Spleen (tissue), 11 donors: ENCODE data around the gene BABAM1. TPM values are rescaled to one million over a fixed set of nuclear protein-coding genes. Genes with fewer than 3 reads are reported as not detected.

Experiments
- DNase-seq: peaks from one replicate; pipeline ENCODE4 v3.0.0-alpha.2; 2020
- H3K27ac ChIP-seq, 8 donors: fragments of 200-600 bp; sonication (generic) in 7 of 8; 1 replicate in 4 of 8; 2 replicates in 4 of 8; pipeline versions ENCODE4 v1.5.0 to v1.8.0; 2016 to 2021; ENCODE audit warnings: inconsistent platforms in 4 of 8, mild to moderate bottlenecking in 4 of 8, moderate library complexity in 1 of 8
- H3K27me3 ChIP-seq, 7 donors: fragments of 200-600 bp; sonication (generic) in 6 of 7; replicated peaks in 1 of 7; 1 replicate in 4 of 7; 2 replicates in 3 of 7; pipeline versions ENCODE4 v1.5.0 to v1.8.0; 2016 to 2021; ENCODE audit warnings: inconsistent platforms in 3 of 7, mild to moderate bottlenecking in 1 of 7
- H3K36me3 ChIP-seq, 6 donors: fragments of 200-600 bp; sonication (generic) in 5 of 6; 1 replicate in 4 of 6; 2 replicates in 2 of 6; pipeline versions ENCODE4 v1.5.0 to v1.8.0; 2016 to 2021; ENCODE audit warnings: inconsistent platforms in 2 of 6
- H3K4me1 ChIP-seq, 6 donors: fragments of 200-600 bp; sonication (generic) in 5 of 6; 1 replicate in 3 of 6; 2 replicates in 3 of 6; pipeline versions ENCODE4 v1.5.0 to v1.8.0; 2016 to 2021; ENCODE audit warnings: inconsistent platforms in 3 of 6
- H3K4me3 ChIP-seq, 8 donors: fragments of 200-600 bp; sonication (generic) in 7 of 8; 1 replicate in 4 of 8; 2 replicates in 4 of 8; pipeline versions ENCODE4 v1.5.0 to v1.8.0; 2016 to 2021; ENCODE audit warnings: inconsistent platforms in 4 of 8, mild to moderate bottlenecking in 4 of 8, moderate library complexity in 2 of 8
- H3K9me3 ChIP-seq, 8 donors: fragments of 200-600 bp; sonication (generic) in 7 of 8; 1 replicate in 4 of 8; 2 replicates in 4 of 8; pipeline versions ENCODE4 v1.5.0 to v1.8.0; 2016 to 2021; ENCODE audit warnings: inconsistent platforms in 4 of 8
- CTCF ChIP-seq, 11 experiments: fragments of 200-600 bp in 7 of 11; fragments of 450-650 bp in 4 of 11; sonication (generic) in 4 of 11; IDR thresholded peaks in 8 of 11; conservative IDR thresholded peaks in 3 of 11; 1 replicate in 7 of 11; 2 replicates in 4 of 11; pipeline versions ENCODE4 v1.4.0 to v1.8.0; 2016 to 2021; ENCODE audit warnings: antibody characterized with exemption in 11 of 11, inconsistent platforms in 4 of 11, mild to moderate bottlenecking in 1 of 11
- POLR2A ChIP-seq, 3 donors: fragments of 450-650 bp; IDR thresholded peaks; one replicate each; pipeline ENCODE4 v1.5.1; 2017; ENCODE audit warnings: antibody characterized with exemption in 3 of 3, mild to moderate bottlenecking in 1 of 3
- POLR2AphosphoS5 ChIP-seq, 3 donors: sonication (generic); formaldehyde crosslinking; IDR thresholded peaks; one replicate each; pipeline ENCODE4 v1.5.1; 2017; ENCODE audit warnings: antibody characterized with exemption in 3 of 3
- WGBS, 5 donors: extraction: QIAGEN DNeasy Blood & Tissue Kit in 3 of 5; methylation state at CpG; one replicate each; pipeline versions ENCODE4 v1.1.5 to v1.1.7; 2013 to 2018; 5-methylcytosine and 5-hydroxymethylcytosine counted together
- intact Hi-C: fragments of 100-400 bp; cut with DNase I; formaldehyde crosslinking; loops from one replicate; pipeline ENCODE4 v1.15.0; 2023; ENCODE audit warnings: low total_unique reads
- polyA plus RNA-seq, 3 donors: library from polyadenylated mRNA; stranded (reverse); fragments of 200-250 nt; gene quantifications; one replicate each; pipeline ENCODE4 v1.2.1, GENCODE V29; 2013
- total RNA-seq, 7 donors: library from RNA; depleted of rRNA in 3 of 7; stranded (reverse); fragments of >200 nt in 3 of 7; fragmentation: NEBNext Ultra II Directional in 4 of 7; extraction: Animal tissue kit (Norgen Biotek cat#: 25700) in 4 of 7; gene quantifications; one replicate each; pipeline versions ENCODE4 v1.1.0 to v1.2.1, GENCODE V29; 2016 to 2021
- donor health status: healthy with polysubstance abuse.
- donor health status: DM: no; HTN: no; CAD: no; lungs with moderate emphysema.
- donor health status: DM: no; HTN: no; CAD: no.
- donor health status: Bipolar disorder and iron deficiency.
- donor health status: healthy.
- donor health status: DM: no; HTN: no; CAD: no.
- donor health status: DM: yes; HTN: yes; CAD: no.

Gene BABAM1
- total and polyA plus RNA-seq, 10 donors = 61.7 to 133 (median 76.9) TPM

GRCh38 chr19:17311455-17312188, 44.4 kb downstream of the BABAM1 start:
- 77 to 92% (median 85%) methylated on average over 10 to 11 of the region's 11 CpGs for WGBS, 5 donors
- Histone ChIP-seq H3K4me3 (no peak overlapping the region), H3K4me1 (peaks cover 14 to 61% (median 37%) of the 10 kb centered on the region in 6 donors), H3K9me3 (no peaks in the 10 kb centered on the region), H3K27ac (no peak overlapping the region), H3K36me3 (peaks cover 0 to 56% (median 25%) of the 10 kb centered on the region in 6 donors), H3K27me3 (no peaks in the 10 kb centered on the region)
- DNase-seq = no peak
- intact Hi-C loops = no loop called here
- TF ChIP-seq CTCF (IDR thresholded peaks at IDR 0.05 in 8 of 11, conservative IDR thresholded peaks at IDR 0.05 in 3 of 11) = no peak
- TF ChIP-seq POLR2AphosphoS5 (IDR thresholded peaks at IDR 0.05) = no peak
- no peak for TF ChIP-seq POLR2A (IDR thresholded peaks at IDR 0.05)

- H3K27me3 ChIP-seq = no peaks in the 10 kb centered on the region
- H3K4me3 ChIP-seq = no peak overlapping the region
- H3K4me1 ChIP-seq = peaks cover 11 to 55% (median 33%) of the 10 kb centered on the region in 6 donors
- no peak overlapping the region for H3K27ac ChIP-seq
- intact Hi-C loops = no loop called here
- TF ChIP-seq CTCF (IDR thresholded peaks at IDR 0.05 in 8 of 11, conservative IDR thresholded peaks at IDR 0.05 in 3 of 11) (no peak), POLR2AphosphoS5 (IDR thresholded peaks at IDR 0.05) (peak in 1 of 3 donors; percentile 21)
- 86 to 93% (median 91%) methylated on average over 14 to 20 of the region's 20 CpGs for WGBS, 5 donors
- H3K9me3 ChIP-seq = no peaks in the 10 kb centered on the region
- peaks cover 0 to 64% (median 29%) of the 10 kb centered on the region in 6 donors for H3K36me3 ChIP-seq
- DNase-seq = no peak
Observed at GRCh38 chr19:17312189-17313113, 45.2 kb downstream of the BABAM1 start.

- Histone ChIP-seq H3K4me3 (no peak overlapping the region), H3K27ac (no peak overlapping the region), H3K9me3 (no peaks in the 10 kb centered on the region), H3K4me1 (peaks cover 11 to 42% (median 24%) of the 10 kb centered on the region in 6 donors), H3K27me3 (no peaks in the 10 kb centered on the region), H3K36me3 (peaks cover 0 to 81% (median 36%) of the 10 kb centered on the region in 6 donors)
- no peak for DNase-seq
- TF ChIP-seq CTCF (IDR thresholded peaks at IDR 0.05 in 8 of 11, conservative IDR thresholded peaks at IDR 0.05 in 3 of 11) = no peak
- TF ChIP-seq POLR2AphosphoS5 (IDR thresholded peaks at IDR 0.05) = no peak
- no peak for TF ChIP-seq POLR2A (IDR thresholded peaks at IDR 0.05)
- WGBS, 5 donors = 93 to 97% (median 95%) methylated on average over 13 to 19 of the region's 19 CpGs
- intact Hi-C loops = no loop called here
Observed at GRCh38 chr19:17314007-17314593, 46.9 kb downstream of the BABAM1 start.
